ENCODE measurements around the gene HOXC11. TPM values are rescaled to one million over a fixed set of nuclear protein-coding genes. Genes with fewer than 3 reads are reported as not detected.
A peak's percentile ranks its signal among the peaks of the same experiment; 100 is the strongest.

The HOXC11 gene
- total RNA-seq, 5 donors from 2014 or later (not counting 1 experiment from before 2014, with no cell fraction given) = not detected

DNA sequence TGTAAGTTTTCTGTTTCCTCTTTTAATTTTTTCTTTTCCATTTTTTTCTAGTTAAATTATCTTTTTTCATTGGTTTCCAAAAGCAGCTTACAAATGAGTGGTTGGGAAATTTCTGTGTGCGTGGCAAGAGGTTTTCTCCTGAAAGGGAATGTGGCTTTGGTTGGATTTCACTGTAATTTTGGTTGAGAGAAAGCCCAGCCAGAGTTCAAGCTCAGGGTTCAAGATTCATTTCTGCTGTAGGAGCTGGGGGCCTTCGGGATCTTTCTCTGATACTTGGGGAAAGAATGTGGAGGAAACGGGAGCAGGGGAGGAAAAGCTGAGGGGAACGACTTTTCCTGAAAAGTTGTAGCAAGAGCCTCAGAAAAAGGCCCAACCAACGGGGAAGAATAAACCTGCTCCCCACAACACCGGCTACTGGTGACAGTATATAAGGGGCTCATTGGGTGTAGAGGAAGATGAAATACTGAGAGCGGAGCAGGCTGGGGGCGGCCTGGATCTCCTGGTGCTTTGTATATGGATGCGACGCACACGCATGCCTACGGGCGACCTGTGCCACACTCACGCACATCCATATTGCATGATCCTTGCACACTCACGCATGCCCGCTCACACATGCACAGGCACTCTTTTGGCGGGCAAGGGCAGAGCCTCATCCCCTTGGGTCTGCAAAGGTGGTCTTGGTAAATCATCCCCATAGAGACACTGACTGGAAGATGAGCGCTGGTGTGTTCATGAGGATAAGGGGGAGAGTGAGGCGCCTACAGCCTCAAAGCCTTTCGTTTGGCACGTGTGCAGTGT, 14.0 kb downstream of the HOXC11 start:
- ChIA-PET CTCF (interaction anchor here (0.7 to 1.3 kb wide), 2 partner anchors 84 to 221 kb away, joined by 3 read pairs; no protein-coding TSS in a partner anchor), POLR2A (interaction anchor here in 1 of 2 donors (0.5 kb wide), 1 partner anchor 310 kb away, joined by 4 read pairs; no protein-coding TSS in a partner anchor)
- DNase-seq (no peak), ATAC-seq (replicated peaks in 1 of 4) (no peak)
- WGBS (ENCODE audit: insufficient coverage) = 13% methylated on average over 1 of the region's 21 CpGs
- H3K4me3 ChIP-seq (ENCODE audit: control insufficient read depth in 1 of 2, extremely low read depth in 1 of 2, low read length in 1 of 2) = no peak overlapping the region
- H3K9me3 ChIP-seq = no peaks in the 10 kb centered on the region
- H3K36me3 ChIP-seq (ENCODE audit: control insufficient read depth in 2 of 2, extremely low read depth in 1 of 2, insufficient read depth in 1 of 2, low read length in 1 of 2) = no peaks in the 10 kb centered on the region
- H3K4me3 Mint-ChIP-seq = peak overlapping the region in 2 of 3 donors; percentile 9 to 71
- H3K4me1 ChIP-seq (ENCODE audit: control insufficient read depth in 1 of 2, extremely low read depth in 1 of 2, insufficient read depth in 2 of 2, low read length in 2 of 2) = peaks cover 4 to 52% of the 10 kb centered on the region in 2 experiments
- H3K27ac Mint-ChIP-seq = peak overlapping the region in 1 of 2 donors; percentile 60
- no peaks in the 10 kb centered on the region for H3K36me3 Mint-ChIP-seq
- H3K27ac ChIP-seq (ENCODE audit: low read length) = no peak overlapping the region
- H3K27me3 Mint-ChIP-seq = peaks cover 85 to 92% of the 10 kb centered on the region in 2 donors
- peaks cover 26 to 97% of the 10 kb centered on the region in 2 experiments for H3K27me3 ChIP-seq (replicated peaks in 1 of 2; ENCODE audit: control insufficient read depth in 2 of 2, extremely low read depth in 1 of 2, insufficient read depth in 2 of 2, low read length in 1 of 2)
- H3K9me3 Mint-ChIP-seq = no peaks in the 10 kb centered on the region
- peaks cover 34 to 60% (median 50%) of the 10 kb centered on the region in 3 donors for H3K4me1 Mint-ChIP-seq

DNA sequence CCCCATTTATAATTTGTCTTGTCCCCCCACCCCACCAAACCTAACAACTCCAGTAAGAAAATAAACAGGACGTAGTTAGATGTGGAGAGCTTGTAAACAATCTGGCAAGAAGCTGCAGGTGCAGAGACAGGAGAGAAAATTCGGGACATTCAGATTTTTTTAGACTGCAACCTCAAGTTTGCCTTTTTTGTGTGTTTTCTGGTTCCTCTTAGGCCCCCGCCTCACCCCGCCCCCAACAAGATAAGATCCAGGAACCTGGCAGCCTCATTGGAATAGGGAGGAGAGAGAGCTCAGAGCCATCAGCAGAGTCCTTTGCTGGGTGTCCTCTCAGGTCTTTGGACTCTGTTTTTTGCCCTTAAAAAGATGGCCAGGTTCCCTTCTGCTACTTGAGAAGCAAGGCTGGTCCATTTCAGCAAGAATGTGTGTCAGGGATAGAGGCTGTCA, 14.9 kb downstream of the HOXC11 start:
- CTCF ChIA-PET = interaction anchor here (0.6 to 1.5 kb wide), 7 partner anchors 10 to 264 kb away, joined by 3 to 8 read pairs (median 3); partner anchors contain the start of gene HOXC5 (in 1 of the 2)
- DNase-seq = no peak
- no peak overlapping the region for H3K27ac Mint-ChIP-seq
- Histone ChIP-seq H3K36me3 (ENCODE audit: control insufficient read depth in 2 of 2, extremely low read depth in 1 of 2, insufficient read depth in 1 of 2, low read length in 1 of 2) (no peaks in the 10 kb centered on the region), H3K4me3 (ENCODE audit: control insufficient read depth in 1 of 2, extremely low read depth in 1 of 2, low read length in 1 of 2) (no peak overlapping the region), H3K9me3 (no peaks in the 10 kb centered on the region), H3K27ac (ENCODE audit: low read length) (no peak overlapping the region), H3K4me1 (ENCODE audit: control insufficient read depth in 1 of 2, extremely low read depth in 1 of 2, insufficient read depth in 2 of 2, low read length in 2 of 2) (peaks cover 4 to 49% of the 10 kb centered on the region in 2 experiments), H3K27me3 (replicated peaks in 1 of 2; ENCODE audit: control insufficient read depth in 2 of 2, extremely low read depth in 1 of 2, insufficient read depth in 2 of 2, low read length in 1 of 2) (peaks cover 31 to 97% of the 10 kb centered on the region in 2 experiments)
- no peaks in the 10 kb centered on the region for H3K36me3 Mint-ChIP-seq
- POLR2A ChIA-PET = interaction anchor here (0.5 to 0.7 kb wide), 4 partner anchors 47 to 484 kb away, joined by 3 to 5 read pairs (median 4); no protein-coding TSS in a partner anchor
- no peak overlapping the region for H3K4me3 Mint-ChIP-seq
- peaks cover 34 to 60% (median 50%) of the 10 kb centered on the region in 3 donors for H3K4me1 Mint-ChIP-seq
- no peaks in the 10 kb centered on the region for H3K9me3 Mint-ChIP-seq
- ATAC-seq (replicated peaks in 1 of 4) = no peak
- H3K27me3 Mint-ChIP-seq = peaks cover 86 to 92% of the 10 kb centered on the region in 2 donors
- no CpG with 5 or more reads among the region's 4 CpGs for WGBS (ENCODE audit: insufficient coverage)

DNA sequence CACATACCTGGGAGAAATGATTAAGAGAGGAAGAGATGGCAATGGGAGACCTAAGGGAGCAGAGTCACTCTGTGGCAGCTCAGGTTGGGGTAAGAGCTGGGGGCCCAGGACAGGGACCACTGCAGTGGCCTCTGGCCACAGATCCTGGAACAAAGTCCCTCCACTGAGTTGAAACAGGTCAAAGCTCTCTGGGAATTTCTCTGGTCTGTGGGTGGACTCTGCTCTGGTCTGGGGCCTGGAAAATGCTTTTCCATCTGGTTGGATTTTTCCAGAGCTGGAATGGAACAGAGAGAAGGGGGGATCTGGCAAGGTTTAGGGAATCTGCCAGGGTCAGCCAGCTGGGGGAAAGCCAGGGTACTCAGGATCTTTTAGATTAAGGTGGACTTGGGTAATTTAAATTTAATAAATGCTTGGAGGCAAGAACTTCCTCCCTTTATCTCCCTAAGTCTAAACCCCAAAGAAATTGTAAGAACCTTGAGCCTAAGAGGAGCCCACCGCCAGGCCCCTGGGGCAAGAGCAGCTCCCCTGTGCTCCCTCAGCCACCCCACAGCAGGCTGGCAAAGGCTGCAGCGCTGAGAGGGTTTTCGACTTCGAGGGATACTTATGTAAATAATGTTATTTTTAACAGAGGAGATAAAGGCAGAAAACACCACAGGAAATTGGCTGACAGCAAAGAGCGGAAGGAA, 15.8 kb downstream of the HOXC11 start:
- ChIA-PET POLR2A (interaction anchor here in 1 of 2 donors (0.6 kb wide), 2 partner anchors 201 to 424 kb away, joined by 3 read pairs; no protein-coding TSS in a partner anchor), CTCF (interaction anchor here (0.6 to 1.5 kb wide), 5 partner anchors 9 to 263 kb away, joined by 3 to 8 read pairs (median 3); partner anchors contain the start of gene HOXC5 (in 1 of the 2))
- no peak overlapping the region for H3K27ac ChIP-seq (ENCODE audit: low read length)
- no peaks in the 10 kb centered on the region for H3K36me3 ChIP-seq (ENCODE audit: control insufficient read depth in 2 of 2, extremely low read depth in 1 of 2, insufficient read depth in 1 of 2, low read length in 1 of 2)
- Mint-ChIP-seq H3K36me3 (no peaks in the 10 kb centered on the region), H3K9me3 (no peaks in the 10 kb centered on the region), H3K4me1 (peaks cover 34 to 58% (median 53%) of the 10 kb centered on the region in 3 donors), H3K27ac (peak overlapping the region in 1 of 2 donors; percentile 27), H3K27me3 (peaks cover 87 to 92% of the 10 kb centered on the region in 2 donors), H3K4me3 (peak overlapping the region in 2 of 3 donors; percentile 25 to 42)
- H3K4me1 ChIP-seq (ENCODE audit: control insufficient read depth in 1 of 2, extremely low read depth in 1 of 2, insufficient read depth in 2 of 2, low read length in 2 of 2) = peaks cover 4 to 46% of the 10 kb centered on the region in 2 experiments
- H3K9me3 ChIP-seq = no peaks in the 10 kb centered on the region
- WGBS (ENCODE audit: insufficient coverage) = no CpG with 5 or more reads among the region's 5 CpGs
- ATAC-seq (replicated peaks in 1 of 4) = peak in 1 of 4 experiments; percentile 7
- DNase-seq = no peak
- peaks cover 33 to 96% of the 10 kb centered on the region in 2 experiments for H3K27me3 ChIP-seq (replicated peaks in 1 of 2; ENCODE audit: control insufficient read depth in 2 of 2, extremely low read depth in 1 of 2, insufficient read depth in 2 of 2, low read length in 1 of 2)
- peak overlapping the region in 1 of 2 donors; percentile 46 for H3K4me3 ChIP-seq (ENCODE audit: control insufficient read depth in 1 of 2, extremely low read depth in 1 of 2, low read length in 1 of 2)

DNA sequence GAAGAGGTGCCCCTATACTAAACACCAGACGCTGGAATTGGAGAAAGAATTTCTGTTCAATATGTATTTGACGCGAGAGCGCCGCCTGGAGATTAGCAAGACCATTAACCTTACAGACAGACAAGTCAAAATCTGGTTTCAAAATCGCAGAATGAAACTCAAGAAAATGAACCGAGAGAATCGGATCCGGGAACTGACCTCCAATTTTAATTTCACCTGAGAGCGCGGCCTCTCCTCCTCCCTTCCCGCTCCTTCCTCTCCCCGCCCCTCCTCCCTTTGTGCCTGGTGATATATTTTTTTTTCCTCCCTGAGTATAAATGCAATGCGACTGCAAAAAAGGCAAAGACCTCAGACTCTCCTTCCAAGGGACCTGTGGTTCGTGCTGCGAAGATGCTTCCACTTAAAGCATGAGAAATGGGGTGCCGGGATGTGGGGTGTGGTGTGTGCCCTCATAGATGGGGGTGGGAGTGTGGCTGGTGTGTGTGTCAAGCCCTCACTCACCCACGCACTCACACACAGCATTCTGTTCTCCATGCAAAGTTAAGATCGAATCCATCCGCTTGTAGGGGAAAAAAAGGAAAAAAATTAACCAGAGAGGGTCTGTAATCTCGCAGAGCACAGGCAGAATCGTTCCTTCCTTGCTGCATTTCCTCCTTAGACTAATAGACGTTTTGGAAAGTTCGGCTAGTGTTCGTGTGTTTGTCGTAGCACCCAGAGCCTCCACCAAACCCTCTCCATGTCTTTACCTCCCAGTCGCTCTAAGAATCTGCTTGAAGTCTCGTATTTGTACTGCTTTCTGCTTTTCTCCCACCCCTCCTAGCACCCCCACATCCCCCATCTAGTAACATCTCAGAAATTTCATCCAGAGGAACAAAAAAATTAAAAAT, 16.5 kb downstream of the HOXC11 start:
- Histone ChIP-seq H3K36me3 (ENCODE audit: control insufficient read depth in 2 of 2, extremely low read depth in 1 of 2, insufficient read depth in 1 of 2, low read length in 1 of 2) (no peaks in the 10 kb centered on the region), H3K27ac (ENCODE audit: low read length) (no peak overlapping the region), H3K4me1 (ENCODE audit: control insufficient read depth in 1 of 2, extremely low read depth in 1 of 2, insufficient read depth in 2 of 2, low read length in 2 of 2) (peaks cover 4 to 46% of the 10 kb centered on the region in 2 experiments), H3K9me3 (no peaks in the 10 kb centered on the region), H3K4me3 (ENCODE audit: control insufficient read depth in 1 of 2, extremely low read depth in 1 of 2, low read length in 1 of 2) (peak overlapping the region in 1 of 2 donors; percentile 46), H3K27me3 (replicated peaks in 1 of 2; ENCODE audit: control insufficient read depth in 2 of 2, extremely low read depth in 1 of 2, insufficient read depth in 2 of 2, low read length in 1 of 2) (peaks cover 34 to 96% of the 10 kb centered on the region in 2 experiments)
- 2% methylated on average over 15 of the region's 28 CpGs for WGBS (ENCODE audit: insufficient coverage)
- Mint-ChIP-seq H3K9me3 (no peaks in the 10 kb centered on the region), H3K4me1 (peaks cover 40 to 61% (median 57%) of the 10 kb centered on the region in 3 donors), H3K36me3 (no peaks in the 10 kb centered on the region), H3K4me3 (peak overlapping the region in 2 of 3 donors; percentile 25 to 42), H3K27ac (peak overlapping the region in 1 of 2 donors; percentile 77), H3K27me3 (peaks cover 88 to 95% of the 10 kb centered on the region in 2 donors)
- CTCF ChIA-PET = interaction anchor here (0.6 to 0.7 kb wide), 2 partner anchors 51 to 690 kb away, joined by 3 to 4 read pairs; no protein-coding TSS in a partner anchor
- ATAC-seq (replicated peaks in 1 of 4) (peak in 1 of 4 experiments; percentile 35), DNase-seq (peak in 12 of 35 experiments; percentile 22 to 63 (median 33))
- POLR2A ChIA-PET = interaction anchor here in 1 of 2 donors (0.6 kb wide), 1 partner anchor 424 kb away, joined by 3 read pairs; no protein-coding TSS in a partner anchor

DNA sequence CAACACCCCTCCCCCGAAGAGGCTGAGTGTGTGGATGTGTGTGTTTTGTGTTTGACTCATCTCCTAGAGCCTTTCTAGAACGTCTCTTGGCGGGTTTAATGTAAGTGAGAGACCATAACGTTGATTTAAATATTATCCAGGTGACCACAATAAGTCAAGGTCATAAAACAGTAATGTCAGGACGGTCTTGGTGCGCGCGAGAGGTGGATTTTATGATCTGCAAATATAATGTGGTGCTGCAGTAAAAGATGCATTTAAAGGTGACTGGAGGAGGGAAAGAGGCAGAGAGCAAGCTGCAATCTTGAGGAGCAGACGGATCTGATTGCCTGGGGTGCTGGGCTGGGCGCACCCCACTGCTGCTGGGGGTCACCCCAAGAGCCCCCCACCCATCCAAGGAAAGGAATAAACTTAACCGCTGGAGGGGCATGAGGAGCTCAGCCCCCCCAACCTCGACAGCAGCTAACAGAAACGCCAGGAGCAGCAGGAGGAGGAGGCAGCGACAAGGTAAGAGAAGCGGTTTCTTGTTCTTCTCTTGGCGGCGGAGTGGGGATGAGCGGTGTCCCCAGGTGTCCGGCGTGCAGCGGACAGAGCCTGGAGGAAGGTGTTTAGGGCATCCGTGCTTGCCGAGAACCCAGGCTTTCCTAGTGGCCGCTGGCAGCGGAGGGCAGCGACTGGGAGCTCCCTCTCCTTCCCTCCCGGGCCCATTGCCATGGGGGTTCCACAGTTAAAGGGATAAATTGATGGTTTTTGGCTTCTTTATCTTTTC, 17.6 kb downstream of the HOXC11 start:
- Histone ChIP-seq H3K9me3 (no peaks in the 10 kb centered on the region), H3K4me1 (ENCODE audit: control insufficient read depth in 1 of 2, extremely low read depth in 1 of 2, insufficient read depth in 2 of 2, low read length in 2 of 2) (peaks cover 8 to 49% of the 10 kb centered on the region in 2 experiments), H3K36me3 (ENCODE audit: control insufficient read depth in 2 of 2, extremely low read depth in 1 of 2, insufficient read depth in 1 of 2, low read length in 1 of 2) (no peaks in the 10 kb centered on the region), H3K27me3 (replicated peaks in 1 of 2; ENCODE audit: control insufficient read depth in 2 of 2, extremely low read depth in 1 of 2, insufficient read depth in 2 of 2, low read length in 1 of 2) (peaks cover 35 to 96% of the 10 kb centered on the region in 2 experiments), H3K27ac (ENCODE audit: low read length) (no peak overlapping the region), H3K4me3 (ENCODE audit: control insufficient read depth in 1 of 2, extremely low read depth in 1 of 2, low read length in 1 of 2) (no peak overlapping the region)
- ATAC-seq (replicated peaks in 1 of 4) = no peak
- no peaks in the 10 kb centered on the region for H3K9me3 Mint-ChIP-seq
- H3K36me3 Mint-ChIP-seq = no peaks in the 10 kb centered on the region
- POLR2A ChIA-PET = interaction anchor here in 1 of 2 donors (0.7 kb wide), 1 partner anchor 136 kb away, joined by 3 read pairs; no protein-coding TSS in a partner anchor
- 6% methylated on average over 10 of the region's 27 CpGs for WGBS (ENCODE audit: insufficient coverage)
- H3K27ac Mint-ChIP-seq = no peak overlapping the region
- CTCF ChIA-PET = interaction anchor here (0.6 to 0.7 kb wide), 2 partner anchors 52 to 689 kb away, joined by 3 to 4 read pairs; no protein-coding TSS in a partner anchor
- peaks cover 40 to 64% (median 56%) of the 10 kb centered on the region in 3 donors for H3K4me1 Mint-ChIP-seq
- H3K4me3 Mint-ChIP-seq = peak overlapping the region in 1 of 3 donors; percentile 25
- DNase-seq = no peak
- peaks cover 86 to 93% of the 10 kb centered on the region in 2 donors for H3K27me3 Mint-ChIP-seq

All from T-cell (primary cell).